SHP77 (cell line): Measurements from ENCODE around the gene LIPN.

Source experiments
- DNase-seq, 2 experiments: peaks; one replicate each; lab custom pipeline; 2025; lab: John Stamatoyannopoulos, UW

The LIPN gene

DNA sequence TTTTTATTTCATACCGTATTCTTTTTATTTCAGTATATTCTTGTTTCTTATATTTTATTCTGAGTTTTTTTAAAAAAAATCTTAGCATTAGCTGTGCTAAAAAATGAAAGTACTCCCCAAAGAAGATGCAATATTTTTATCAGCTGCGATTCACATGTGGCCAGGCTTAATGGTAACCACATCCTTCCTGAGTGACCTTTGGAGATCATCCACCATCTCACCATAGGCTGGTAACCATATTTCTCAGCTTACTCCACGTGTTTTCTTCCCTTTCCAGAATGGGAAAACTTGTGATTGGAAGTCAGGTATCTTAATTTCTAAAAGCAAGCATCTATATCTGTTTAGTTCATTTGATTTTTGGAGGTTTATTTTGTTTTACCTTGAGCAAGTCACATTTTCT is 23.9 kb downstream of the LIPN start:
- no peak for DNase-seq

DNA sequence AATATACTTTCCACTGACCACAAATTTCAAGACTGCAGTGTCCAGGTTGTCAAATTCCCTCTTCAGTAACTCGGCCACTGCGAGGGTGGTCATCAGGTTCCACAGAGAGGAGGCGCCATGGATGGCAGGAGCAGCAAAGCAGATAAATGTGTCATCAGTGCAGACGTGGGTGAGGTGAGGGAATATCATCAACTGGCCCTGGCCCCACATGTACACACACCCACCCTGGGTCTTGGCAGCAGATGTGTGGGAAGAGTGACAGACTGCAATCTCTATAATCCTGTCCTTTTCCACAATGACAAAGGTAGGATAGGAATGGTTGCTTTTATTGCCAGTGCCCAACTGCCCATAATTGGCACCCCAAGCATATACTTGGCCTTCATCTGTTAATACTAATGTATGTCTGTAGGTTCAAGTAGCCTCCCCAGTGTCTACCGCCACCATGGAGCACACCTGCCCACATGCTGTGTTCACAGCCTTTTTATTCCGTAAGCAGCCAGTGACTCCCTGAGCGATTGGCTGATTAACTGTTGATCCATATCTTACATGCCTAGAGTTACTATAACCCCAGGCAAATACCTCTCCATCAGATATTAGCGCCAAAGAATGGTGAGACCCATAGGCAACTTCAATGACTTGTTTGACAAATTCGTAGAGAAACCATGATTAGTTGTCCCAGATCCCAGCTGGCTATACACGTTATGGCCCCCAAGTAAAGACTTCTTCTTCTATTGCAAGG is 26.4 kb downstream of the LIPN start:
- DNase-seq, result no peak

DNA sequence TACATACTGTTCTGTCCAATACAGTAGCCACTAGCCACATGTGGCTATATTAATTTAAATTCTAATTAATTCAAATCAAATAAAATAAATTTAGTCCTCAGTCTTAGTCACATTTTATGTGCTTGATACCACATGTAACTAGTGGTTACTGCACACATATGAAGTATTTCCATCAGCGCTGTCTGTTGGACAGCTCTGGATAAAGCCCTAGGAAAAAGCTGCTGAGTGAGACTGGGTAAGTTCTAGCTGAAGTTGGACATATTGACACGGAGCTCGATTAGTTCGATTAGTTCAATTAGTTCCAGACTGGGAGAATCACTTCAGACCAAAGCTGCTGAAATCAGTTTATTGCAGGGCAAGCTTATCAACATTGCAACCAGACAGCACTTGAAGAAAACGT is 27.6 kb downstream of the LIPN start:
- no peak for DNase-seq

DNA sequence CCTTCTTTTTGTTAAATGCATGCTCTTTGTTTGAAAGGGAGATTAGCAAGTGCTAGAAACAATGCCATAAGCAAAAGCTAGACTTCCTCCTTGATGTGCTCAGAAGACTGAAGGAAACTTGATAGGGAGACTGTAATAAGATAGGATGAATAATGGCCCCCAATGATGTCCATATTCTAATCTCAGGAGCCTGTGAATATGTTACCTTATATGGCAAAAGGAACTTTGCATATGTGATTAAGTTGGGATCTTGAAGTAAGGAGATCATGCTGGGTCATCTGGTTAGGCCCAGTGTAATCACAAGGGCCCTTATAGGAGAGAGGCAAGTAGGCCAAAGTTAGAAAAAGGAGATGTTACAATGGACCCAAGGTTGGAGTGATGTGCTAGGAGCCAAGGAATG is 29.1 kb downstream of the LIPN start:
- no peak for DNase-seq

DNA sequence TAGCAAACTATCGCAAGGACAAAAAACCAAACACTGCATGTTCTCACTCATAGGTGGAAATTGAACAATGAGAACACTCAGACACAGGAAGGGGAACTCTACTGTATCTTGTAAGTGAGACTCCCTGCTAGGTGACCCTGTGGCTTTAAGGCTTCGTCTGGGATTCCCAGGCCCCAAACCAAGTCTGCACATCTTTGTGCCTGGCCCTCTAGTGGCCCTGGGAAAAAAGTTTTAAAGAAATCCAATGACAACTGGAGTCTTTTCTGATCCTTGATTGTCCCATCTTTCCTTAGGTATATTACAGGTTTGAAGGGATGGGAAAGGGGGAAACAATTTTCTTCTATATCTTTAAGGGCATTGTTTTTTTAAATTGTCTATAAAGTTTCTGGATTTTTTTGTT is 32.1 kb downstream of the LIPN start:
- peak in 1 of 2 experiments; percentile 1 for DNase-seq

DNA sequence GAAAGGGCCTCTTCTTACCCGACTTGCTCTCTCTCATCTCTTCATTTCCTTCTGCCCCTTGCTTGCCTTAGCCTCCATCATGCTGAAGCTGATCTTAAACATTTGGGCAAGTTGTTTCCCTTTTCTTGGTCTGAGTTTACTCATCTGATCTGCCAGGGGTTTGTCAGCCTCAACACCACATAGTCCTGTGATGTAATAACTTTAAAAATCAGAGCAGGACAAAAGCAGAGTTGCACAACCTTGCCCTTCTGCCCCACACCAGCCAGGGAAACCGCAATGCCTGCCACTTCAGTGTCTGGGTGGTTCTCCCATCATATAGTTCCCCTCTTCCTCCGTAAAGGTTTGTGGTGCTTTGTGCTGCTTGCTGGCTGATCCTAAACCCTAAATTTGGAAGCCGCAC is 32.8 kb downstream of the LIPN start:
- no peak for DNase-seq

DNA sequence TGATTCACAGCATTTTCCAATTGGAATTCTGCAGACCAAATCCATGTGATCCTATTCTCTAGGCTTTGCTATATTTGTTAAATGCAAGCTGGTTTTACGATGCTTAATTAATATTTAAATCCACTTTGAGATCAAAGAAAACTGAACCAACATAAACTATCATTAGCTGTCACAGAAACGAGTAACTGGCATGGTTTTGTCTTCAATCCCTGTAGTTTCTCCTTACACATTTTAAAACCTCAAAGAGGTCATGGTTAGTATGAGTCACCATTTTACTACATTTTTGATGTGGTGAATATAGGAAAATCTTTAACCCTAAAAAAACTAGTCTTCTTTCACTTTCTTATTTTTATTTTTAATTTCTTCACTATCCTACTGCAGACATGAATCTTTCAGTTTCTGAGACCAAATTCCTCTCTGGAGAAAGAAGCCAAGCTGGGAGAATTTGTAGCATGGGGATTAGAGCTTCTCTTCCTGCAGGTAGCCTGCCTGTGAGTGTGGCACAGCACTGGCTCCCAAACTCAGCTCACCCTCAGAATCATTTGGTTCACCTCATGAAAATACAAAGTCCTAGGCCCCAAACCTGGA is 34.0 kb downstream of the LIPN start:
- DNase-seq, result no peak

DNA sequence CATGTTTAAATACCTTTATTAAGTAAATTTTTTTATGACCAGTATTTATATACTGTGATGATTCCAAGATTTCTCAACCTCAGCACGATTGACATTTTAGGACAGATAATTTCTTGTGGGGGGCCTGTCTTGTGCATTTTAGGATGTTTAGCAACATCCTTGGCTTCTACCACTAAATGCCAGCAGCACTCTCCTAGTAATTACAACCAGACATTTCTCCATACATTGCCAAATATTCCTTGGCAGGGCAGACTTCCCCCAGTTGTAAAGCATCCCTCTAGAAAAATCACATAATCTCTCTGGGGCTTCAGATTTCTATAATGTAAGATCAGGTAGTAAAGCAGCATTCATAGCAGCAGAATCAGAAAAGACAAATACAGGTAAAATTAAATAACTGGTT is 34.9 kb downstream of the LIPN start:
- DNase-seq, result no peak

DNA sequence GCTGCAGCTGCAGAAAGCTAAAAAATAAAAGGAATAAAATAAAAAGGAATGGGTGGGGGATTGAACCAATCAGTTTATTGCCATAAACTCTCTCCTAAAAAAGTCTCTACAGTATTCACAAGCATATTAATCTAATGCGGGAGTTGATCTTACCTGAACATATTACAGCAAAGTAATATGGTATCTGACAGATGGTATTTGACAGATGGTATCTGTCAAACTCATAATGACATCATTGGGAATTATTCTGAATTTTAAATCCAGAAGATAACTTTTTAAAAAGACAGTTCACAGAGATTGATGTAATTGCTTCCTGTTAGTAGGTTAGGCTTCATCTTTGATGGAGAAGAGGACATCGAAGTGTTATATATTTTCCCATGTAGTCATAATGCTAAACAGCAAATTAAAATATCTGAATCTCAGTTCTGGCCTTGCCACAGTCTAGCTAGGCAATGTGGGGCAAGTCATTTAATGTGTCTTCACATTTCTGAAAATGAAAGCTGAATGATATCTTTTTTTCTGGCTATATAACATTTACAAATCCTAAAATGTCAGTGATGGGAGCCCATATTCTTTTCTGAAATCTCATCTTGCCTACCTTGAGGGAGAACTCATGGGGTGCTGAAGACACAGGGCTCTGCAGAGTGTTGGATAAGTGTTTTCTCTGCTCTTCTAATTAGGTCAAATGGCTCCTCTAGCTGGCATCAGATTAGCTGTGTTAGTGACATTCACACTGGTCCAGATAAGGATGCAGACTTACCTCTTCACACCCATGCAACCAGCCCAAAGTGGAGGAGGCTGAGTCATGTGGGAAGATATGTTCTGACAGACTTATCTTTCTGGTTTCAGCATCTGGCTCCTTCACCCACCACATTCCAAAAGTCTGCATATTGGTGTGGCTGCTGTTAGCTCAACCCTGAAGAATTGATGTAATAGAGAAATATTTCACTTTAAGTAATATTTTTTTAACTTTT is 40.6 kb downstream of the LIPN start:
- no peak for DNase-seq

DNA sequence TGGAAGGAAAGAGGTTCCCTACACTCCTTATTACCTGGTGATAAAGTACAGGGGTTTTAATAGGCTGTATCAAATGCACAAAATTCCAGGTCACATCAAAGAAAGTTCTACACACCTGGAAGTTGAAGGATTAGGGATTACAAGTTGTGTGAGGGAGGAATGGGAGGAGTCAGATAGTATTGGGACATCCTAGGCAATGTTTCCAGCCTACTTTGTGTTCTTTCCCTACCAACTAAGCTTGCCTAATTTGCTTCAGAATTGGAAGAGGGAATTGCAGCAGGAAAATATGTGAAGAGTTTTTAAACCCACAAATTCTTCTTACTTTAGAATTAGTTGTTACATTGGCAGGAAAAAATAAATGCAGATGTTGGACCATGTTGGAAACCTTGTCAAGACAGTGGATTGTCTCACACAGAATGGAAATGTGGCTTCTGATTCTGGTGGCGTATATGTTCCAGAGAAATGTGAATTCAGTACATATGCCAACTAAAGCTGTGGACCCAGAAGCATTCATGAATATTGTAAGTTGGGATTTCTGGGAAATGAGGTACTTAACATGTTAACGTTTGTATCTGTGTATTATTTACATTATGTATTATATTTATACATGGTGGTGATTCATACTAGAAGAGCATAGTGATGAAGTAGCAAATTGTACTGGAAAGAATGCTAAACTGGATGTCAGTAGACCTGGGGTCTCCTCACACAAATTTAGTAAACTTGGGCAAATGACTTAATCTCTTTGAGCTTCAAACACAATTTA is 42.9 kb downstream of the LIPN start, which contains the start of gene LIPM:
Gene LIPM (plus strand): TSS at position 208 of the 763 bp plus-strand sequence. CDS start 167 bp downstream, at position 375.
- no peak for DNase-seq

DNA sequence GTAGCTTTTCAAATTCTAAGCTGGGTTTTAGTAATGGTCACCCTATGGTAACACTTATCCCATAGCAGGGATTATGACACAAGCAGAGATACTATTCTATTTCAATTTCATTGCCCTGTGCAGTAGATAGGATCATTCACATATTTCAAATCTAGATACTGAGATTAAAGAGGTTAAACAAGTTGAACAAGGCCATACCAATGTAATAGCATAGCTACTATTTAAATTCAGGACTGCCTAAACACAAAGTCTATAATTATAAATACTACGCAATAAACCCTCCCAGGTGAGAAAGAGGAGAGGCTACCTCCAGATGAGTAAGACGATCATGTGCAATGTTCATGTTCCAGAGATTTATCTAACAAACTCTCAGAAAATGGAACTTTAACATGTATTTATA is 43.8 kb downstream of the LIPN start:
- DNase-seq, result no peak

DNA sequence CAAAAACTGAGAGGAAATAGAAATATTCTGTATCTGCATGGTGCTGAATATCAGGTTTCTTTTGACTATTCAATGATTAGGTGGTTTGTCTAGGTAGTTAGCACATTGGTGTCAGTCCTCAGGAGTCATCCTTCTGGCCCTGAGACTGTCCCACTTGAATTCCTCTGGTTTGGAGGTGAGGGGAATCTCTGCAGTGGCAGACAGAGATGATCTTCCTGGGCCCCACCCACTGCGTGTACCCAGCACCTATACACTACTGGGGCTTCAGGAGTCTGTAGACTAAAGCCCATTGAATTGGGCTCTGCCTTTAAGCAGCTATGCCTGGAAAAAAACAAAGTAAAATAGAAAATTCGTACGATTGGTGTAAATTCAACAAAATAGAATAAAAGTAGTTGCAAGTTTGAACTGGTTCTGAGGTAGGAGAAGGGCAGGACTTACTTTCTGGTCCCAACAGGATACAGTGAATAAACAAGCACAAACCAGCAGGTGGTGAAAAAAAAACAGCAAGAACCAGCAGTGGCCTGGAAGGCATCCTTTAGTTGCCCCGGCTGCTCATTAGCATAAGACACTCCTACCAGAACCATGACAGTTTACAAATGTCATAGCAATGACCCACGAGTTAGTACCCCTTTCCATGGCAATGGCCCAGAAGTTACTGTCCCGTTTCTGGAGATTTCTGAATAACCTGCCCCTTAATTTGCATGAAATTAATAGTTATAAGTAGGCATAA is 44.4 kb downstream of the LIPN start:
- no peak for DNase-seq

DNA sequence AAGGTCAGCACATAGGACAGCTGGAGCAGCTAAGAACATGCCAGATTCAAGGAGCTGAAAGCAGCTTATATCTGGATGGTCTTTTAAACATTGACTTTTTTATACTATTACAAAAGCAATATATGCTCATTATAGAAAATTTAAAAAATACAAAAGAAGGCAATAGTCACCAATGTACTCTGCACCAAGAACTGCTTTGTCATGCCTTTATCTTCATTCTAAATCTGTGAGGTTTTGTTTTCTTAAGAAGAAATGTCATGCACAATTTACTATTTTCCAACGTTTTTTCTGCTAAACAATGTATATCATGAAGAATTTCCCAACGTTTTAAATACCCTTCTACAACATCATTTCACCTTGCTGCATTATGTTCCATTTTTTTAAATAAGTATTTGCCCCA is 45.5 kb downstream of the LIPN start:
- no peak for DNase-seq

DNA sequence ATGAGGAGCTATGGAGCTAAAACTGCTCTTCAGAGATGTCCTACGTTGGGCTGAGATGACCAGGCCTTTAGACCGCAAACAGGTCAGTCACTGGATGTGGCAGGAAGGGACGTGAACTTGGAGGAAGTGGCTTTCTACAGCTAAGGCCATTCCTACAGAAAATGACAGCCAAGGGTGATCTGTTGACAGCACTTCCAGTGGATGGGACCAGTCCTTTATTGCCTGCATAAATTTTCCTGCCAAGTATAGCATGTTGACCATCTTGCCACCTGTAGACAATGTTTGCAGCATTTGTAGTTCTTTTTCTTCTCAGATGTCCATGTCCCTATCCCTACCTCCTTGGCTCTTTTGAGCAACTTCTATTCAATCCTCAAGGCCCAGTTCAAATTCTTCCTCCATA is 46.1 kb downstream of the LIPN start:
- DNase-seq, result no peak

DNA sequence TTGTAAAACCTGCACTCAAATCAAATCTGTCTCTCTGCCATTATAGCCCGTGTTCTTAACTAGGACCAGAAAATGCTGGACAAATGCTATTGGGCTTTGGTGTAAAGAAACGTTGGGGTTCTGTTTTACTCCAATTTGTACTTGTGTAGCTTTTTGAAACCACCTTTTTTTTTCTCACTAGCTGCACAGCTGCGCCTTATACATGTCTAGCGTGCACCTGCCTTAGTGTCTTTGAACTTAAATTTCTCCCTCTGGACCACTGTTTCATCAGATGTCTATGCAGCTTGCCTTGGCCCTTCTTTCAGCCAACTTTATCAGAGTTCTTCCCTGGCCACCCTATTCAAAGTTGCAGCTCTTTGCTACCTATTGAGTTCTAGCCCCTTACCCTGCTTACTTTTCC is 49.8 kb downstream of the LIPN start:
- no peak for DNase-seq

DNA sequence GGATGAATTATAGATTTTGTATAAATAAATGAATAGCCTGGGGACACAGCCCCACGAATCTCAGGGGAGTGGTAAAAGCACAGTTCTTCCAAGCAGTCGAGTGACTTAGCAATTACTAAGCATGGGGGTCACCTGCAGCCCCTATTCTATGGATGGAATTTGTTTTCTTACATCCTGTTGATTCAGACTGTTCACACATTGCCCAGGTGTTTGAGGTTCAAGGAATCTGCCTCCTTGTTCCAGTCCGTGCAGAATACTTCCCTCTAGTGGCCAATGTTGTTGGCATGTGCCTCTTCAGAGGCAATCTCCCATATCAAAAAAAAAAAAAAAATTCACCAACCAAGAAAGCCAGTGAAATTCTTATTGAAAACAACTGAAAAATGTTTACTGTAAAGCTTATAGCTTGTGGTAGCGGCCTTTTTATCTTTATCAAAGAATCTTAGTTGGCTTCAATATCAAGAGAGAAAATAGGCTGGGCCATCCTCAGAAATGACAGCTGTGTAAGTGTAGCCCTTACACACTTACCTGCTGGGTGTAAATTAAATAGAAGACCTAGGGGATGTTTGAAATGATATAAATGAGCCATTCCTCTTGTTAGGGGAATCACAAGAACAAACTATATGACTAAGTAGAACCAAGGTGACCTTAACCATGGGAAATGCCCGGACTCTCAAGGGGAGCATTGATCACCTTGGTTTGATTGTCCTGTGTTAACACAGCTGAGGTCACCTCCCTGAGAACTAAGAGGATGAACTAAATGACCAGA is 50.6 kb downstream of the LIPN start:
- peak in 1 of 2 experiments; percentile 36 for DNase-seq

DNA sequence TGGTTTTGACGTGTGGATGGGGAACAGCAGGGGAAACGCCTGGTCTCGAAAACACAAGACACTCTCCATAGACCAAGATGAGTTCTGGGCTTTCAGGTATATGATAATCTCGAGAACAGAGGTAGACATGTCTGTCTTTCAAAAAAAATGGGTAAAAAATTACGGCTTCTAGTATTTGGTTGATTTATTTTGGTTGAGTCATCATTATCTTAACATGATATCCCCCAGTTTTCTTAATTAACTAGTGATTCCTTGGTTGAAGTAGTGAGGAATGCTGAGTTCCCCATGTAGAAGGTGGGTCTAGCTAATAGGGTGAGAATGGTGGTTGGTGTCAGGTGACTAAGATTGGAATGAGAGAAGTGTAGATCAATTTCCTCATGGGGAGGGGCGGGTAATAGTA is 53.4 kb downstream of the LIPN start:
- DNase-seq, result no peak

DNA sequence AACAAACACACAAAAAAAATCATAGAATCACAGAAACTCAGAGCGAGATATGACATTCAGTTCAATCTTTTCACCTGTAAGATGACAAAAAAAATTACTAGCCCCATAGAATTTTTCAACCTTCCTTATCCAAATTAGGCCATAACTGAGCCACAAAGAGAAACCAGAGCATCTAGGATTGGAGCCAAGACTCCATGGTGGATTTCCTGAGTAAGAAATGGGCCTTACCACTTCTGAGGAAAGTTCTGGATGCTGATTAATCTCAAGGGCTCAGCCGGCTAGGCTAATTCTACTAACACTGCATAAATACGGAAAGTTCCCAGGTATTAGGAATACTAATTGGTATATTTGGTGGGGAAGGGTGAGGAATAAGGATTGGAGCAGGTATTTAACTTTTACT is 59.5 kb downstream of the LIPN start:
- DNase-seq, result no peak

DNA sequence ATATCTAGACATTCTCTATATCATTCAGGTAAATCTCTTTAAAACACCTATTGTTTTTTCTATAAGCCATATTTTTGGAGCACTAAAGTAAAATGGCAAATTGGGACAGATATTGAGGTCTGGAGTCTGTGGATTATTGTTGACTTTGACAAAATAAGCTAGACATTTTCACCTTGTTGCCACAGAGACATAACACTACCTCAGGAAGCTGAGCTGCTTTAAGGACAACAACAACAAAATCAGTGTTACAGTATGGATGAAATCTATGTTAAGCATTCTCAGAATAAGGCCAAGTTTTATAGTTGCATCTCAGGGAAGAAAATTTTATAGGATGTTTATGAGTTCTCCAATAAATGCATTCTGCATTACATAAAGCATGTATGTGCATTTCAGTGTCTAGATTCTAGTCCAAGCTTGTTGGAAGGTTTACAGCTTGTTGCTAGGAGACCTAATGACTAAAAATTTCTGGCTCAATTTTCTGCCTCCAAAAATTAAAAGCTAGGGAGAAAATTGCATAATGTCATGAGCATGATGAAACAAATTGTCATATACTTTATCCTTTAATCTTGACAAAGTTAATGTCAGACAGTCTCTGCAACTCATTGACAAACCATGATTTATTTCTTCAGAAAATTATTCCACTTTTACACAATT is 61.1 kb downstream of the LIPN start:
- DNase-seq, result no peak

DNA sequence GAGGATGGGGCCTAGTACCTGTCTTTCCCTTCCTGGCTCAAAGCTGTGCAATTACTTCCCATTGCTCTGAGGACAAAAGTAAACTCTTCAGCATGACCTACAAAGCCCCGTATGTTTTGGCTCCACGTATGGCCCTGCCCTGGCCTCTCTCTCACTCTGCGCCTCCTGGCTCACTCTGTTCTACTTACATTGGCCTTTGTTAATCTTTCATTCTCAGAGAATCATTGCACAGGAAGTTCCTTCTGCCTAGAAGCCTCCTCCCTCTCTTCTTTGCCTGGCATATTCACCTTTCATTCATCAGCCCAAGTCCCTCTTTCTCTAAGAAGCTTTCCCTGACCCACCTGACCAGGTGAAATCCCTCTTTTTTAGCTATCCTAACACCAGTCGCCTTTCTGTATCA is 66.6 kb downstream of the LIPN start:
- DNase-seq, result no peak
